Liver (tissue), 9 donors: Measurements from ENCODE around the gene DEGS2. TPM values are rescaled to one million over a fixed set of nuclear protein-coding genes. Genes with fewer than 3 reads are reported as not detected.

Experiments
- DNase-seq: peaks from one replicate; pipeline ENCODE4 v3.0.0-alpha.2; 2017; ENCODE audit warnings: low spot score
- H3K27ac ChIP-seq, 2 donors: one replicate each; pipeline ENCODE4 v1.7.0; 2013; ENCODE audit warnings: inconsistent platforms in 2 of 2, low read length in 2 of 2, control low read depth in 1 of 2, low read depth in 1 of 2, mild to moderate bottlenecking in 1 of 2
- H3K27me3 ChIP-seq, 4 donors: one replicate each; pipeline versions ENCODE4 v1.6.1 to v1.7.0; 2013; ENCODE audit warnings: low read length in 3 of 4, inconsistent platforms in 1 of 4, mild to moderate bottlenecking in 1 of 4, moderate library complexity in 1 of 4; ENCODE audit not compliant: control insufficient read depth in 4 of 4, insufficient read depth in 4 of 4
- H3K36me3 ChIP-seq, 4 donors: one replicate each; pipeline versions ENCODE4 v1.6.1 to v1.7.0; 2013; ENCODE audit warnings: low read length in 3 of 4, mild to moderate bottlenecking in 3 of 4, low read depth in 1 of 4, moderate library complexity in 1 of 4; ENCODE audit not compliant: control insufficient read depth in 4 of 4, insufficient read depth in 3 of 4
- H3K4me1 ChIP-seq, 4 donors: one replicate each; pipeline versions ENCODE4 v1.6.1 to v1.7.0; 2013; ENCODE audit warnings: low read length in 3 of 4, mild to moderate bottlenecking in 3 of 4, moderate library complexity in 1 of 4; ENCODE audit not compliant: control insufficient read depth in 4 of 4, insufficient read depth in 4 of 4
- H3K4me3 ChIP-seq, 3 donors: one replicate each; pipeline versions ENCODE4 v1.6.1 to v1.7.0; 2013; ENCODE audit warnings: low read length in 3 of 3, control low read depth in 1 of 3, low read depth in 1 of 3, mild to moderate bottlenecking in 1 of 3
- H3K9ac ChIP-seq, 2 donors: one replicate each; pipeline ENCODE4 v1.7.0; 2013; ENCODE audit warnings: low read length in 2 of 2, mild to moderate bottlenecking in 2 of 2, moderate library complexity in 2 of 2, control low read depth in 1 of 2, low read depth in 1 of 2
- H3K9me3 ChIP-seq, 4 donors: one replicate each; pipeline versions ENCODE4 v1.6.1 to v1.7.0; 2013; ENCODE audit warnings: low read length in 3 of 4; ENCODE audit not compliant: control insufficient read depth in 4 of 4
- HNF4G ChIP-seq: IDR thresholded peaks from 2 replicates; pipeline ENCODE4 v1.6.1; 2016; ENCODE audit warnings: antibody characterized with exemption
- NR2F2 ChIP-seq: IDR thresholded peaks from 2 replicates; pipeline ENCODE4 v1.6.1; 2016; ENCODE audit warnings: antibody characterized with exemption
- RAD21 ChIP-seq, 2 donors: IDR thresholded peaks; 2 replicates each; pipeline ENCODE4 v1.6.1; 2016; ENCODE audit warnings: antibody characterized with exemption in 2 of 2, mild to moderate bottlenecking in 2 of 2
- RXRA ChIP-seq, 2 donors: IDR thresholded peaks; 2 replicates each; pipeline ENCODE4 v1.6.1; 2017 to 2018; ENCODE audit warnings: antibody characterized with exemption in 2 of 2, mild to moderate bottlenecking in 1 of 2
- TAF1 ChIP-seq: conservative IDR thresholded peaks from 2 replicates; pipeline ENCODE4 v1.6.1; 2016; ENCODE audit warnings: antibody characterized with exemption, mild to moderate bottlenecking
- WGBS: extraction: QIAGEN DNeasy Blood & Tissue Kit; methylation state at CpG from one replicate; pipeline ENCODE4 v1.1.7; 2013; 5-methylcytosine and 5-hydroxymethylcytosine counted together
- polyA plus RNA-seq, 2 donors: library from polyadenylated mRNA; stranded (reverse) in 1 of 2; unstranded in 1 of 2; fragments of 200-250 nt in 1 of 2; fragments of >200 nt in 1 of 2; fragmentation: Nextera tagmentation in 1 of 2; extraction: Ambion mirVana in 1 of 2; gene quantifications; one replicate each; pipeline versions ENCODE4 v1.2.1 to v1.2.3, GENCODE V29; 2013 to 2015
- total RNA-seq, 2 donors: library from RNA; depleted of rRNA; stranded (reverse); fragments of >200 nt; gene quantifications; one replicate each; pipeline ENCODE4 v1.2.3, GENCODE V29; 2014
- TF ChIP-seq, protein P1 (sequence below): IDR thresholded peaks from 2 replicates; pipeline ENCODE4 v1.6.1; 2016; ENCODE audit warnings: antibody characterized with exemption
- TF ChIP-seq, protein P2 (sequence below): IDR thresholded peaks from 2 replicates; pipeline ENCODE4 v1.6.1; 2016; ENCODE audit warnings: antibody characterized with exemption
- TF ChIP-seq, protein P3 (sequence below): fragments of 150-350 bp; IDR thresholded peaks from 2 replicates; pipeline ENCODE4 v1.5.1; 2017; ENCODE audit warnings: improper control_type of control experiment, low read depth, low read length; ENCODE audit not compliant: missing input control
- TF ChIP-seq, protein P4 (sequence below): IDR thresholded peaks from 2 replicates; pipeline ENCODE4 v1.6.1; 2016; ENCODE audit warnings: antibody characterized with exemption, mild to moderate bottlenecking
- donor health status: healthy.
- donor health status: healthy.
- donor health status: healthy.
- donor health status: healthy.
- donor health status: healthy.

Gene DEGS2
- total and polyA plus RNA-seq, 4 donors = 0.13 to 0.42 (median 0.27) TPM

DNA sequence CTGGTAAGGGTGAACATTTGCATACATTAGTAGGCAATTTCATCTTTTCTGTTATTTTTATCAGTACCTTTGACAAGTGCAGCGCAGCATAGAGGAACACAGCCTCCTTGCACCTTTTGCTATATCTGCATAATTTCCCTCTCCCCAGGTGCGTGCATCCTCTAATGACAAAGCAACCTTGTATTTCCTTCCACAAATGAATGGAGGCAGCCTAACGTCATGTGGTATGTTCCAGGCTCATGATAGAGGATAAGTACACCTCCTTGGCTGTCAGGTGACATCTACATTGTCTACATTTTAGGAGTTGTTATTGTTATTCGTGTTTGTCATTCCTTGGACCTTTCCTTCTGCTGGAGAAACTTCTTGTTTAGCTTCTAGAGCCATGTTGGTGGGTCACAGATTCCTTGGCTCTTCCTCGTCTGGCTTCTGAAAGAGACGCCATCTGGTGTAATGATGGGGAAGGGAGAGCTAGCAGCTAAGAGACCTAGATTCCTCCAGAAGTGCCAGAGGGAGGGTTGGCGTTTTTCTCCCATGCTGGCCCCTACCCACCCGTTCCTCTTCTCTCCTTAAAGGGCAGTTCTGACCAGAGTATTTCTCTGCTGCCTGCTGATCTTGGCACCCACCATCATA is 57.2 kb downstream of the DEGS2 start (continued):
- TF ChIP-seq, protein P1, sequence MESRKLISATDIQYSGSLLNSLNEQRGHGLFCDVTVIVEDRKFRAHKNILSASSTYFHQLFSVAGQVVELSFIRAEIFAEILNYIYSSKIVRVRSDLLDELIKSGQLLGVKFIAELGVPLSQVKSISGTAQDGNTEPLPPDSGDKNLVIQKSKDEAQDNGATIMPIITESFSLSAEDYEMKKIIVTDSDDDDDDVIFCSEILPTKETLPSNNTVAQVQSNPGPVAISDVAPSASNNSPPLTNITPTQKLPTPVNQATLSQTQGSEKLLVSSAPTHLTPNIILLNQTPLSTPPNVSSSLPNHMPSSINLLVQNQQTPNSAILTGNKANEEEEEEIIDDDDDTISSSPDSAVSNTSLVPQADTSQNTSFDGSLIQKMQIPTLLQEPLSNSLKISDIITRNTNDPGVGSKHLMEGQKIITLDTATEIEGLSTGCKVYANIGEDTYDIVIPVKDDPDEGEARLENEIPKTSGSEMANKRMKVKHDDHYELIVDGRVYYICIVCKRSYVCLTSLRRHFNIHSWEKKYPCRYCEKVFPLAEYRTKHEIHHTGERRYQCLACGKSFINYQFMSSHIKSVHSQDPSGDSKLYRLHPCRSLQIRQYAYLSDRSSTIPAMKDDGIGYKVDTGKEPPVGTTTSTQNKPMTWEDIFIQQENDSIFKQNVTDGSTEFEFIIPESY = no peak
- TF ChIP-seq, protein P2, sequence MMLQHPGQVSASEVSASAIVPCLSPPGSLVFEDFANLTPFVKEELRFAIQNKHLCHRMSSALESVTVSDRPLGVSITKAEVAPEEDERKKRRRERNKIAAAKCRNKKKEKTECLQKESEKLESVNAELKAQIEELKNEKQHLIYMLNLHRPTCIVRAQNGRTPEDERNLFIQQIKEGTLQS = no peak
- no peak for TF ChIP-seq RXRA (IDR thresholded peaks at IDR 0.05)
- TF ChIP-seq RAD21 (IDR thresholded peaks at IDR 0.05) = no peak
- no peak for TF ChIP-seq NR2F2

DNA sequence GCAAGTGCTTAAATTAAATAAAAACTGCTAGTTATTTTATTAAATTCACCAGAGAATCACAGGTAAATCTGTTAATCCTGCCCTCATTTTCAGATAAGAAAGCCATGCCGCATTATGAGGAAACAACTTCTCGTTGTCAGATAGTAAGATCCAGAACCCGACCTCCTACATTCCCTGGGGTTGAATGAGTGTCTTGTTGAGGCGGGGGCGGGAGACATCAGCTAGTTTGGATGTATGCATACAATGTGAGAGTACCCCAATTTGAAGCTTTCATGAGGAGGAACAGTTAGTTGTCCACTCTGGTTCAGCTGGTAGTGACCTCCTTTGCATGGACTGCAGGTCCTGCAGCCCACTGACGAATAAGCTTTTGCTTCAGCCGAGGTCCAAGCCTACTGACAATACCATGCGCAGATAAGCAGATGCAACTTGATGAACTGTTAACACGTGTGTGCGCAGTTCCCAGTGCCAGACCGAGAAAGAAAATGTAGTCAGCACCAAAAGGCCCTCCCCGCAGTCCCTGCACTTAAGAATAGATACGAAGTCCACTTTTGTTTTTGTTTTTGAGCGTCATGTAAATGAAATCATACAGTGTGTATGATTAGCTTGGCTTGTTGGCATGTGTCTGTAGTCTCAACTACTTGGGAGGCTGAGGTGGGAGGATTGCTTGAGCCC is 59.3 kb downstream of the DEGS2 start:
- Histone ChIP-seq H3K9me3 (no peaks in the 10 kb centered on the region), H3K9ac (no peak overlapping the region), H3K4me1 (peaks cover 0 to 11% (median 8%) of the 10 kb centered on the region in 4 donors), H3K27me3 (no peaks in the 10 kb centered on the region), H3K4me3 (no peak overlapping the region), H3K36me3 (peaks cover 1 to 16% (median 11%) of the 10 kb centered on the region in 4 donors), H3K27ac (no peak overlapping the region)
- TF ChIP-seq TAF1 (no peak), NR2F2 (no peak), HNF4G (no peak)
- TF ChIP-seq, protein P3, sequence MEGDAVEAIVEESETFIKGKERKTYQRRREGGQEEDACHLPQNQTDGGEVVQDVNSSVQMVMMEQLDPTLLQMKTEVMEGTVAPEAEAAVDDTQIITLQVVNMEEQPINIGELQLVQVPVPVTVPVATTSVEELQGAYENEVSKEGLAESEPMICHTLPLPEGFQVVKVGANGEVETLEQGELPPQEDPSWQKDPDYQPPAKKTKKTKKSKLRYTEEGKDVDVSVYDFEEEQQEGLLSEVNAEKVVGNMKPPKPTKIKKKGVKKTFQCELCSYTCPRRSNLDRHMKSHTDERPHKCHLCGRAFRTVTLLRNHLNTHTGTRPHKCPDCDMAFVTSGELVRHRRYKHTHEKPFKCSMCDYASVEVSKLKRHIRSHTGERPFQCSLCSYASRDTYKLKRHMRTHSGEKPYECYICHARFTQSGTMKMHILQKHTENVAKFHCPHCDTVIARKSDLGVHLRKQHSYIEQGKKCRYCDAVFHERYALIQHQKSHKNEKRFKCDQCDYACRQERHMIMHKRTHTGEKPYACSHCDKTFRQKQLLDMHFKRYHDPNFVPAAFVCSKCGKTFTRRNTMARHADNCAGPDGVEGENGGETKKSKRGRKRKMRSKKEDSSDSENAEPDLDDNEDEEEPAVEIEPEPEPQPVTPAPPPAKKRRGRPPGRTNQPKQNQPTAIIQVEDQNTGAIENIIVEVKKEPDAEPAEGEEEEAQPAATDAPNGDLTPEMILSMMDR = no peak
- WGBS = 94% methylated on average over 14 of the region's 14 CpGs
- DNase-seq = no peak

DNA sequence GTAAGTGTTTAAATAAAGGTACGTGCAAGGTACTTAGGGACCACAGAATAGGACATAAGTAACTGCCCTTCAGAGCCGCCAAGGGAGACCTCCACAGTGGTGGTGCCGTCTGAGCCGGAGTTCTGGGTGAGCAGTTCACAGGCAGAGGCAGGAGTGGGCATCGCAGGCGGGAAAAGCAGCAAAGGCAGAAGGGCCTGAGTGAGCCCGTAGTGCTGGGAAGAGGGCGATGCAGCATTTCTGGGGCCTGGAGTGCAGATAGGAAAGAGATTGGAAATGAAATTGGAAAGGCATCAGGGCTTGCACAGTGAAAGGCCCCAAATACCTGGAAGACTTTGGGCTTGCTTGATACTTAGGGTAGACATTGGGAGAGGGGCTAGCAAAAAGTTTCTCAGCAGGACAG is 61.3 kb downstream of the DEGS2 start:
- H3K4me1 ChIP-seq = peaks cover 0 to under 1% (median 0%) of the 10 kb centered on the region in 4 donors
- TF ChIP-seq TAF1 (no peak), HNF4G (no peak)
- TF ChIP-seq, protein P4, sequence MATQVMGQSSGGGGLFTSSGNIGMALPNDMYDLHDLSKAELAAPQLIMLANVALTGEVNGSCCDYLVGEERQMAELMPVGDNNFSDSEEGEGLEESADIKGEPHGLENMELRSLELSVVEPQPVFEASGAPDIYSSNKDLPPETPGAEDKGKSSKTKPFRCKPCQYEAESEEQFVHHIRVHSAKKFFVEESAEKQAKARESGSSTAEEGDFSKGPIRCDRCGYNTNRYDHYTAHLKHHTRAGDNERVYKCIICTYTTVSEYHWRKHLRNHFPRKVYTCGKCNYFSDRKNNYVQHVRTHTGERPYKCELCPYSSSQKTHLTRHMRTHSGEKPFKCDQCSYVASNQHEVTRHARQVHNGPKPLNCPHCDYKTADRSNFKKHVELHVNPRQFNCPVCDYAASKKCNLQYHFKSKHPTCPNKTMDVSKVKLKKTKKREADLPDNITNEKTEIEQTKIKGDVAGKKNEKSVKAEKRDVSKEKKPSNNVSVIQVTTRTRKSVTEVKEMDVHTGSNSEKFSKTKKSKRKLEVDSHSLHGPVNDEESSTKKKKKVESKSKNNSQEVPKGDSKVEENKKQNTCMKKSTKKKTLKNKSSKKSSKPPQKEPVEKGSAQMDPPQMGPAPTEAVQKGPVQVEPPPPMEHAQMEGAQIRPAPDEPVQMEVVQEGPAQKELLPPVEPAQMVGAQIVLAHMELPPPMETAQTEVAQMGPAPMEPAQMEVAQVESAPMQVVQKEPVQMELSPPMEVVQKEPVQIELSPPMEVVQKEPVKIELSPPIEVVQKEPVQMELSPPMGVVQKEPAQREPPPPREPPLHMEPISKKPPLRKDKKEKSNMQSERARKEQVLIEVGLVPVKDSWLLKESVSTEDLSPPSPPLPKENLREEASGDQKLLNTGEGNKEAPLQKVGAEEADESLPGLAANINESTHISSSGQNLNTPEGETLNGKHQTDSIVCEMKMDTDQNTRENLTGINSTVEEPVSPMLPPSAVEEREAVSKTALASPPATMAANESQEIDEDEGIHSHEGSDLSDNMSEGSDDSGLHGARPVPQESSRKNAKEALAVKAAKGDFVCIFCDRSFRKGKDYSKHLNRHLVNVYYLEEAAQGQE = no peak
- H3K27me3 ChIP-seq = no peaks in the 10 kb centered on the region
- H3K27ac ChIP-seq = no peak overlapping the region
- H3K9ac ChIP-seq = no peak overlapping the region
- 96% methylated on average over 8 of the region's 8 CpGs for WGBS
- no peak overlapping the region for H3K4me3 ChIP-seq
- no peak for DNase-seq
- H3K36me3 ChIP-seq = peaks cover 3 to 16% (median 11%) of the 10 kb centered on the region in 4 donors
- H3K9me3 ChIP-seq = no peaks in the 10 kb centered on the region
